Breast epithelium (tissue), 3 donors: ENCODE results near the gene RELCH.

Experiments
- POLR2A ChIP-seq: fragments of 450-650 bp; IDR thresholded peaks from one replicate; pipeline ENCODE4 v1.6.1; 2016; ENCODE audit warnings: antibody characterized with exemption, mild to moderate bottlenecking, moderate library complexity
- POLR2AphosphoS5 ChIP-seq, 3 donors: sonication (generic); formaldehyde crosslinking; IDR thresholded peaks; one replicate each; pipeline ENCODE4 v1.6.1; 2017; ENCODE audit warnings: antibody characterized with exemption in 3 of 3
- TF ChIP-seq, protein P1 (sequence below), 3 donors: fragments of 450-650 bp; IDR thresholded peaks; one replicate each; pipeline ENCODE4 v1.5.1; 2016 to 2017; ENCODE audit warnings: antibody characterized with exemption in 3 of 3, mild to moderate bottlenecking in 3 of 3, moderate library complexity in 3 of 3

GRCh38 chr18:62210138-62210537 lies 23.1 kb downstream of the RELCH start:
- TF ChIP-seq, protein P1, sequence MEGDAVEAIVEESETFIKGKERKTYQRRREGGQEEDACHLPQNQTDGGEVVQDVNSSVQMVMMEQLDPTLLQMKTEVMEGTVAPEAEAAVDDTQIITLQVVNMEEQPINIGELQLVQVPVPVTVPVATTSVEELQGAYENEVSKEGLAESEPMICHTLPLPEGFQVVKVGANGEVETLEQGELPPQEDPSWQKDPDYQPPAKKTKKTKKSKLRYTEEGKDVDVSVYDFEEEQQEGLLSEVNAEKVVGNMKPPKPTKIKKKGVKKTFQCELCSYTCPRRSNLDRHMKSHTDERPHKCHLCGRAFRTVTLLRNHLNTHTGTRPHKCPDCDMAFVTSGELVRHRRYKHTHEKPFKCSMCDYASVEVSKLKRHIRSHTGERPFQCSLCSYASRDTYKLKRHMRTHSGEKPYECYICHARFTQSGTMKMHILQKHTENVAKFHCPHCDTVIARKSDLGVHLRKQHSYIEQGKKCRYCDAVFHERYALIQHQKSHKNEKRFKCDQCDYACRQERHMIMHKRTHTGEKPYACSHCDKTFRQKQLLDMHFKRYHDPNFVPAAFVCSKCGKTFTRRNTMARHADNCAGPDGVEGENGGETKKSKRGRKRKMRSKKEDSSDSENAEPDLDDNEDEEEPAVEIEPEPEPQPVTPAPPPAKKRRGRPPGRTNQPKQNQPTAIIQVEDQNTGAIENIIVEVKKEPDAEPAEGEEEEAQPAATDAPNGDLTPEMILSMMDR (IDR thresholded peaks at IDR 0.05): no peak
- TF ChIP-seq POLR2AphosphoS5 (IDR thresholded peaks at IDR 0.05) (no peak), POLR2A (no peak)
